OCI-LY3 (cell line): Measurements from ENCODE around the gene NUP85.

Experiments used
- H2AFZ ChIP-seq: fragments of 200-600, 300-600 bp; shearing (Covaris generic); 2 replicates; pipeline ENCODE4 v1.6.0; 2014; ENCODE audit warnings: antibody characterized with exemption, low read depth, low read length
- H3K27ac ChIP-seq: fragments of 200-600, 300-600 bp; sonication (generic); 2 replicates; pipeline ENCODE4 v1.5.1; 2014; ENCODE audit warnings: mild to moderate bottlenecking, low read length, moderate library complexity, mixed read lengths
- H3K27me3 ChIP-seq: fragments of 200-600, 300-600 bp; sonication (generic); 2 replicates; pipeline ENCODE4 v1.6.1; 2014; ENCODE audit warnings: low read depth, low read length, mixed read lengths
- H3K36me3 ChIP-seq: fragments of 200-600, 300-600 bp; sonication (generic); replicated peaks from 2 replicates; pipeline ENCODE3; 2014; ENCODE audit warnings: low read depth, low read length, mixed read lengths
- H3K4me1 ChIP-seq: fragments of 300-600, 200-600 bp; sonication (generic); 2 replicates; pipeline ENCODE4 v1.6.1; 2014; ENCODE audit warnings: low read length, mixed read lengths
- H3K4me2 ChIP-seq: fragments of 200-600, 300-600 bp; sonication (generic); 2 replicates; pipeline ENCODE4 v1.6.1; 2014; ENCODE audit warnings: low read length, mixed read lengths
- H3K4me3 ChIP-seq: fragments of 300-600, 200-600 bp; sonication (generic); 2 replicates; pipeline ENCODE4 v1.5.1; 2014; ENCODE audit warnings: antibody characterized with exemption, mild to moderate bottlenecking, low read length, moderate library complexity
- H3K79me2 ChIP-seq: fragments of 300-600, 200-600 bp; shearing (Covaris generic); 2 replicates; pipeline ENCODE4 v1.6.1; 2014; ENCODE audit warnings: mild to moderate bottlenecking, low read length, mixed read lengths
- H3K9ac ChIP-seq: fragments of 300-600, 200-600 bp; shearing (Covaris generic); 2 replicates; pipeline ENCODE4 v1.6.0; 2014; ENCODE audit warnings: mild to moderate bottlenecking, low read length, moderate library complexity
- H3K9me3 ChIP-seq: fragments of 200-600, 300-600 bp; shearing (Covaris generic); 2 replicates; pipeline ENCODE4 v1.6.1; 2014; ENCODE audit warnings: low read length, mixed read lengths; ENCODE audit not compliant: insufficient read depth
- H4K20me1 ChIP-seq: fragments of 200-600, 300-600 bp; sonication (generic); 2 replicates; pipeline ENCODE4 v1.6.1; 2016; ENCODE audit warnings: low read length, mixed read lengths; ENCODE audit not compliant: insufficient read depth
- CTCF ChIP-seq: fragments of 200-600, 300-600 bp; sonication (generic); IDR thresholded peaks from 2 replicates; pipeline ENCODE4 v1.5.1; 2014; ENCODE audit warnings: antibody characterized with exemption, low read length, low read depth
- EZH2phosphoT487 ChIP-seq: fragments of 200-600 bp; shearing (Covaris generic); IDR thresholded peaks from 2 replicates; pipeline ENCODE4 v1.6.1; 2018; ENCODE audit warnings: antibody characterized with exemption, mixed run types, low read depth

The NUP85 gene

GRCh38 chr17:75265614-75266315, 60.3 kb downstream of the NUP85 start:
- H3K27me3 ChIP-seq = no peaks in the 10 kb centered on the region
- H3K9ac ChIP-seq = no peak overlapping the region
- H3K36me3 ChIP-seq = peaks cover 31% of the 10 kb centered on the region

GRCh38 chr17:75266316-75267152, 61.1 kb downstream of the NUP85 start:
- no peaks in the 10 kb centered on the region for H3K9me3 ChIP-seq
- no peak overlapping the region for H3K9ac ChIP-seq
- no peak overlapping the region for H2AFZ ChIP-seq
- peaks cover 22% of the 10 kb centered on the region for H3K4me1 ChIP-seq
- H3K36me3 ChIP-seq = peaks cover 31% of the 10 kb centered on the region
- H4K20me1 ChIP-seq = no peaks in the 10 kb centered on the region
- no peak overlapping the region for H3K4me3 ChIP-seq
- H3K27me3 ChIP-seq = no peaks in the 10 kb centered on the region
- H3K27ac ChIP-seq = no peak overlapping the region
- no peak for TF ChIP-seq EZH2phosphoT487
- no peak for TF ChIP-seq CTCF
- H3K79me2 ChIP-seq = peaks cover 25% of the 10 kb centered on the region
- no peak overlapping the region for H3K4me2 ChIP-seq

More at GRCh38 chr17:75265614-75266315, 60.3 kb downstream of the NUP85 start:
- no peak overlapping the region for H2AFZ ChIP-seq
- H3K9me3 ChIP-seq = no peaks in the 10 kb centered on the region
- H3K79me2 ChIP-seq = peaks cover 31% of the 10 kb centered on the region
- no peak overlapping the region for H3K27ac ChIP-seq
- H3K4me3 ChIP-seq = no peak overlapping the region
- no peak for TF ChIP-seq EZH2phosphoT487
- no peak for TF ChIP-seq CTCF
- H3K4me1 ChIP-seq = peaks cover 22% of the 10 kb centered on the region
- H4K20me1 ChIP-seq = no peaks in the 10 kb centered on the region
- H3K4me2 ChIP-seq = no peak overlapping the region

DNA sequence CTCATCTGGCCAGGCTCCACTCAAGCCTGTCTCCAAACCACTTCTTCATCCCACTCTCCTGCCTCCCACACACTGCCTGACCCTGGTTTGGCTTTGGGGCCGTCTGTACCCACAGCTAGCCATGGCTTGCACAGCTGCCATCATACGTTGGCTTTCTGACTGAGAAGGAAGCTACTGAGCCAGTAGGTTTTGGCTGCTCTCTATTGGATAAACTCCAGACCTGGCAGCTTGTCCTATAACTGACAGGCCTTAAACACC, 61.6 kb downstream of the NUP85 start:
- Histone ChIP-seq H3K36me3 (peaks cover 31% of the 10 kb centered on the region), H2AFZ (no peak overlapping the region)
- TF ChIP-seq CTCF (no peak), EZH2phosphoT487 (no peak)

GRCh38 chr17:75267411-75268232, 62.1 kb downstream of the NUP85 start:
- peak; percentile 21 for TF ChIP-seq CTCF
- no peak for TF ChIP-seq EZH2phosphoT487
- no peaks in the 10 kb centered on the region for H4K20me1 ChIP-seq
- H3K36me3 ChIP-seq = peaks cover 35% of the 10 kb centered on the region
- H3K4me1 ChIP-seq = peaks cover 27% of the 10 kb centered on the region
- no peak overlapping the region for H2AFZ ChIP-seq
- H3K4me3 ChIP-seq = no peak overlapping the region
- no peaks in the 10 kb centered on the region for H3K9me3 ChIP-seq
- H3K4me2 ChIP-seq = no peak overlapping the region
- H3K27ac ChIP-seq = no peak overlapping the region
- H3K79me2 ChIP-seq = peaks cover 26% of the 10 kb centered on the region
- no peaks in the 10 kb centered on the region for H3K27me3 ChIP-seq
- H3K9ac ChIP-seq = no peak overlapping the region

More for the DNA sequence above, 61.6 kb downstream of the NUP85 start:
- H3K4me3 ChIP-seq = no peak overlapping the region
- no peaks in the 10 kb centered on the region for H3K27me3 ChIP-seq
- H3K9me3 ChIP-seq = no peaks in the 10 kb centered on the region
- no peak overlapping the region for H3K9ac ChIP-seq
- H3K4me2 ChIP-seq = no peak overlapping the region
- H4K20me1 ChIP-seq = no peaks in the 10 kb centered on the region
- no peak overlapping the region for H3K27ac ChIP-seq
- peaks cover 25% of the 10 kb centered on the region for H3K4me1 ChIP-seq
- peaks cover 26% of the 10 kb centered on the region for H3K79me2 ChIP-seq
